HG02763 (cell line): ENCODE data around the gene CHCHD6.

Source experiments
- ATAC-seq: cut with Tn5 transposase; IDR thresholded peaks from one replicate; pipeline ENCODE4 v1.9.1; 2021; ENCODE audit warnings: mild to moderate bottlenecking, moderate library complexity; ENCODE audit not compliant: unreplicated experiment

The CHCHD6 gene

DNA sequence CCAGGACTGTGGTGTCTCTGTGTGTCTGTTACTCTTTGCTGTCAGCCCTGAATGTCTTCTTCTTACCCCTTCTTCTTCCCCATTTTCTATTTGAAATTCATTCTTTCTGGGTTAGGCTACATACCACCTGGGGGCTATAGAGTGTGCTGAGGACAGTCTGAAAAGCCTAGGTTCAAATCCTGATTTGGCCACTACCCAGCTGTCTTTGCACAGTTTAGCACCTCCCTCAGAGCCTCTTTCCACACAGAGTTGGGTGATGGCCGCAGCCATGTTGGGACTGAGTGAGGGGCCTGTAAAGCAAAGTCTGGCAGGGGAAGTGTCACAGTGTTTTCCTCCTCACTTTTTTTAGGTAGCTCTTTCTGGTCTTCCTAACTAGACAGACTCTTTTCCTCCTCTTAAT lies 113.7 kb downstream of the CHCHD6 start:
- ATAC-seq, result no peak

DNA sequence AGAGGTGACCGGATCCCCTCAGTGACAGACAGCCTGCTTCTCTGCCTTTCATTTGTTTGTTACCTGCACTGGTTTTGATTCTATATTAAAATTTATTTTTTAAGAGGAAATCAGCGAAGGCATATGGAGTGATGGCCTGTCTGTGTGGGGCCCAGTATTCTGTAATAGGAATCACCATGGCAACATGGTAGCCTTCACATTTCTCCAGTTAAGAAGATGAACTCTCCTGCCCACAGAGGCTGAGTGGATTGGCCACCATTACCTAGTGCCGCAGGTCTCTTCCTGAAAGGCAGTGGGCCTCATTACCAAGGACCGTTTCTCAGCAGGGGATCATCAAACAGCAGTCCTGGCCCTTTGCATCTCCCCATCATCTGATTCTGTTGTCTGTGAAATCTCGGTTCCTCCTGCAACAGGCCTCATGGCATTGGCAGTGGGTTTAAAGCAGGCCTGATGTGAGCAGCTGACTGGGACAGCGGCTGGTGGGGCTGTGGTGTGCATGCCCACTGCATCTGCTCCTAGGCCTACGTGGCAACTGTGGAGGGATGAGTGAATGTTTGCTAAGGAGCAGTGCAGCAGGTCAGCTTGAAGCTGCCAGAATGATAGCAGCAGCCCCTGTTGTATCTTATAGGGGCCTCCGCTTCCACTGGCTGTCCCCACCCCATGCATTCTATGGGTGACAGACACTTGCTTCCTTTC lies 114.5 kb downstream of the CHCHD6 start:
- ATAC-seq, result no peak

DNA sequence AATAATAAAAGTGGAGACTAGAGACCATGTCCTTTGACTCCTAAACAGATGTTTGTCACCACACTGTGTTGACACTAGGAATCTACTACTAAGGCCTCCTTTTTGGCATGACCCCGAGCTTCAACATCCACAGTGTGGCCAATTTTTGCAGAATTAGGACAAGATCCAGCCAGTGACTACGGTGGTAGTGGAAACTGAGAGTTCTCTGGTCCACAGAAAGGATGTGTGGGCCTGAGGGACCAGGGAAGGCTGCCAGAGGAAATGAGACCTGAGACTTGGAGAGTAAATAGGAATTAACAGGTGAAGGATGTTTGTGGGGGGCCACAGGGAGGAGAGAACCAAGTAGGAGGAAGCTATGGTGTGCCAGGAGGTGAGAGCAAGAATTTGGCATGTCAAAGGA lies 122.7 kb downstream of the CHCHD6 start:
- no peak for ATAC-seq

DNA sequence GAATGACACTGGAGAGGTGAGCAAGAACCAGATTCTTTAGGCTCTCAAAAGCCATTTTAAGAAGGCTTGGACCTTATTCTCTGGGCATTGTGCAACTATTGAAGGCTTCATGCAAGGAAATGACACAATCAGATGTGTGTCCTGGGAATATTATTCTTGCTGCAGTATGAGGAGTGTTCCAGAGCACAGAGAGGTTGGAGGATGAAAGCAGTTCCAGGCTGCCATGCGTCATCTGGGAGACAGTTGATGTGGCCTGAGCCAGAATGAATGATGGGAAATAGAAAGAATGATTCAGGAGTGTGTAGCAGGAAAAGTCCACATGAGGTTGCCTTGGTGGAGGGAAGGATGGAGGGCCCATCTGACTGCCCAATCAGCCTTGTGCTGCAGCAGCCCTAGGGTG lies 123.1 kb downstream of the CHCHD6 start:
- no peak for ATAC-seq

DNA sequence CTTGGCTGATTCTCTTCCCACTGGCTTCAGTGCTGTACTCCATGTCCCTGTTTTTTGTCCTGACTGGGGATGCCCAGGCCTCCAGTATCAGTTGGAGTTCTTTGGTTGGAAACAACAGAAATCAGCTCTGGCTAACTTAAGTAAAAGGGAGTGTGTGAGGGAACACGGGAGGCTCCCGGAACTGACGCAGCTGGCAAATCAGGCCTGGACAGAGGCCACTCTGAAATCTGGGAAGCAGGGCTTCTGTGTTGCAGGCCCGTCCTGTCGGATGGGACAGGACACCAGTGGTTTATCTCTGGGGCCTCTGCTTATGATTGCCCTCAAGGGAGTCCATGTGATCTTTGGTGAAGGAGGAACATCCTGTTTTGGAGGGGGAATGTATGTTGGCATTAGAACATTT lies 124.3 kb downstream of the CHCHD6 start:
- ATAC-seq, result no peak

DNA sequence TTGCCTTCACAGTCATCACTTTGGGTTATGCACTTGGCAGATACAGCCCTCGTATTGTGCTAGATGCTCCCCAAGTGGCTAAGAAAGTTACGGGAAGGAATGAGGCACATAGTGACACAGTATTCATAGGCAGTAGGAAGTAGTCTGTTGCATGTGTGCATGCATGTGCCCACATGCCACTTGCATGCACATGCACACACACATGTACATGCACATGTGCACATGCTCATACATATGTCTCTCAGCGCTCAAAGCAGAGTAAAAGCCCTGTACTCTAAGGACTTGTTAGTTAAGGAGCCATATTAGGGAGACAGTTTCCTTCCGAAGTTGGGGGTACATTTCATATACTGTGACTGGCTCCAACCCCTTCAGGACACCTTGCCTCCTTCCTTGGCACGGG lies 128.9 kb downstream of the CHCHD6 start:
- no peak for ATAC-seq

DNA sequence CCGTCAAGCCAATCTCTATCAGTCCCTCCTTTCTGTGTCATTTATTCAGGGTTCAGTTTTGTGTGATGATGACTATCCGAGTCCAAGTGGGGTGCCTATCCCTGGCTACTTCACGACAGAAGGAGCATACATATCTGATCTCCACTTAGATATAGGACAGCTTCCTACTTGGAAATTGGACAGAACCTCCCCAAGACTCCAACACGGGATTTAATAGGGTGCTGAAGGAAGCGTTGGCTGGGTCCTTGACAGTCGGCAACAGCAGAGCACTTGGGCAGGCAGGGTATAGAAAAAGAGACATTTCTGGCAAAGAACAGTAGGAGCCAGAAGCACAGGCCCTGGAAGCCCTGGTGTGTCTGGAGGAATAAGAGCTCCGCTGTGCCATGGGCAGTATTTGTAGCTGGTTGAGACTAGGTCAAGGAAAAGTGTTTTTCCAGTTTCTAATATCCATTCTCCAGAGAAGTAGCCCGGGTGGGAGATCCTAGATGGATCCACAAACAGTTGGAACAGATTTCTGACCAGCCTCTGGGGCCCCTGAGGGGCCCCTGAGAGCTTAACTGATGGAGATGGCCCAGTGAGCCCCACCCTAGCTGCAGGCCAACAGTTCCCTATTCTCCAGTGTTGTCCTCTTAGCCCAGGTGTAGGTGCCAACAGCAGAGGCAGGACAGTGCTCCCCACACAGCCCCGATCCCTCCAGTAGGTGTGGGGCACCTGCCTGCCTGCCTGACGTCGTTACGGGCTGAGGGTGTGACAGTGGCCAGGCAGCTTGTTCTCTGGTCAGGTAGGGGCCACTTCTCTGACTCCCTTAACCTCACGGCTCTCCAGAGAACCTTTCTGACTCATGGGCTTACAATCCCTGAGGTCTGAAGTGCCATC lies 130.8 kb downstream of the CHCHD6 start:
- no peak for ATAC-seq

DNA sequence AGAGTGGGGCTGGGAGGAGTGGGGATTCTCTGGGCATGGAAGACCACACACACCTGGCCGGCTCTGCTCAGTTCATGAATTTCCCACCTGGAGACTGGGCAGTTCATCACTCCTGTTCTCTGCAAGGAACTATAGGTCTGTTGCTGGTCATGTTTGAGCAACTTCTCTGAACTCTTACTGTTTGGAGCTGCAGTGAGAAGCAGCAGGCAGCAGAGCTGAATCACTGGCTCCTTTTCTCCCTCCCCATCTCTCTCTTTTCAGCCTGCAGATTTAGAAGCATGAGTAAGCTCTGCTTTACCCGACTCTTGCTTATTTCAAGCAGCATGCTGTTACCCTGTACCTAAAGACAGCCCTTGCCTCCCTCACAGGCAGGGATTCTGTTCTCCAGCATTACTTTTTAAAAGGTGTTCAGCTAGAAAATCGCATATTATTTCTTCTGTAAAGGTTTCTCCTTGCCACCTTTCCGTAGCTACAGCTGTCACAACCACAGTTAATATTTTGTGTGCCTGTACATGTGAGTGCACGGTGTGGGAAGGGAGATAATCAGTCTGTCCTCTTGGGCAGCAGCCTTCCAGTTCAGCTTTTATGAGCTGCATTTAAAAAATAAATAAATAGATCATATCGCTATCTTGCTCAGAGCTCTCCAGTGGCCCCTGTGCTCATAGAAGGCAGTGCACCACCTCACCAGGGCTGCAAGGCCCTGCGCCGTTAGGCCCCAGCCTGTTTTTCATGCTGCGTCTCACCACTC lies 131.6 kb downstream of the CHCHD6 start:
- no peak for ATAC-seq

DNA sequence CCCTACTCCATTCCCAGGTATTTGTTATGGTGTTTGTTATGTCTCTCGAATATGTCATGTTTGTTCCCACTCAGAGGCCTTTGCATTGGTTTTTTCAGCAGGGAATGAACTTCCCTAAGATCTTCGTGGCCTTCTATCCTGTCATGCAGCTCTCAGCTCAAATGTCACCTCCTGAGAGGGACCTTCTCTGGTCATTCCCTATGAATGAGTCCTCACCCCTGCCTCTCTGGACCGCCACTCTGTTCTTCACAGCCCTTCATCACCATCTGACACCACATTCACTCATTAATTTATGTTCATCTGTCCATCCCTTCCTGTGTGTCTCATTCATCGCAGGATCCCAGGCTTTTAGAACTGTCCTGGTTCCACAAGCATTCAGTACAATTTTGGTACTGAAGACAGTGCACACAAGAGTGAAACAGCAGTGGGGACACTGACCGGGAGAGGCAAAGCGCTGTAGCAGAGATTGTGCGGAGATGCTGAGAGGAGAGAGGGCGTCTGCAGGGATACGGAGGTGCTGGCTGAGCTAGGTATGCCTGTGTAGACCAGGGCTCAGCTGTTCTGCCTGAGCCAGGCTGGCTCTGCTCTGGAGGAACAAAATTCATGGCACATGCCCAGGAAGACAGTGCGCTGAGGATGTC lies 132.3 kb downstream of the CHCHD6 start:
- ATAC-seq, result no peak

DNA sequence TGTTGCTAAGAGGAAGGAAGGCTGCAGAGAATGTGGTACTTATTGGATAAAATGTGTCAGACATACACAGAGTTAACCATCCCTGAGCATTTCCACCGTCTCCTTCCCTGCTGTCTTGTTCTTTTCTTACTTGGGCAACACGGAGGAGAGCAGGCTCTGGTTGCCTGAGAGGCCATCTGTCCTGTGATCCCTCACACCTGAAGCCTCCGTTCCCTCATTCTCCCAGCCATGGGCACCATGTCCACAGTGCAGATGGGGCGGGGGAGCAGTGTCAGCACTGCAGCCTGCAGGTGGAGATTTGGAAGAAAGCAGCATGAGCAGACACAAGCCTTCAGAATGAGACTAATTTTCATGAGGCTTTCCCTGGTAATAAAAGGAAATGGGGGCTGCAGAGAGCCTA lies 133.7 kb downstream of the CHCHD6 start:
- no peak for ATAC-seq

DNA sequence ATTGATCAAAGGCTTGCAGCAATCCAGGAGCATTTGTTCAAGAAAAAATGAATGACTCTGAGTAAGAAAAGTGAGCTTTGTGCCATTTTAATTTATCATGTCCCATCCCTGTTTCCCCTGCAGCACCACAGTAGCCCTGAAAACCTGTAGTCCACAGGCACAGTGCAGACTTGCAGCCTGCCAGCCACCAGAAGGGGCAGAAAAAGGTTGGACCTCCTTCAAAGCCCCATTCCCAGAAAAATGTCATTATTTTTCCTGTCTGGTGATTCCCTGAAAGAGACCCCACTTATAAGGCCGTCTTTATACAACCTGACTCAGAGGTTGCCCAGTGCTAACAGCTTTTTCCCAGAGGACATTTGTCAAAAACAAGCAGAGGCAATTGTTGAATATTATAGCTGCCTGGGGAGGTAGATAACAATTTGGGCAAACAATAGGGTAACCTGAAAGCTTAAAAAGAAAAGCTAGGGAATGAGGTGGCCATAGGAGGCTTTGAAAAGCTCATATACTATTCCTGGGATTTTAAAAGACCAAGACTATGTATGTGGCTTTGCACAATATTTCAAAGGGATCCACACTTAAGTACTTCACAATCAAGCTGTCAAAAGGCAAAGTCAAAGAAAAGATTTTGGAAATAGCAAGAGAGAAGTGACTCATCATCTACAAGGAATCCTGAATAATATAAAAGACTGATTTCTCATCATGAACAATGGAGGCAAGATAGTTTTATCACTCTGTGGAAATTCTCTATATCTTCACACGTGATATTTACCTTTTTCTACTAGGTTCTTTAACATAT lies 142.1 kb downstream of the CHCHD6 start:
- no peak for ATAC-seq

DNA sequence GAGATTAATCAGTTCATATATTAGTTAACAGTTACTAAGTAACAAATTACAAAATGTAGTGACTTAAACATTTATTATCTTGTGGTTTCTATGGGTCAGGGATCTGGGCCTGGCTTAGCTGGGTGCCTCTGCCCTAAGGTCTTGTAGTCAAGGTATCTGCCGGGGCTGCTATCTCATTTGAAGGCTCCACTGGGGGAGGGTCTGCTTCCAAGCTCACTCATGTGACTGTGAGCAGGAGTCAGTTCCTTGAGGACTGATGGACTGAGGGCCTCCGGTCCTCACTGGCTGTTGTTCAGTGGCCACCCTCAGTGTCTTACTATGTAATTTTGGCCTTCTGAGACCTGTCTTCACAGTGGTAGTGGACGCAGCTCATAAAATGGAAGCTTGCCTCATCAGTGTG lies 143.0 kb downstream of the CHCHD6 start:
- ATAC-seq, result no peak

DNA sequence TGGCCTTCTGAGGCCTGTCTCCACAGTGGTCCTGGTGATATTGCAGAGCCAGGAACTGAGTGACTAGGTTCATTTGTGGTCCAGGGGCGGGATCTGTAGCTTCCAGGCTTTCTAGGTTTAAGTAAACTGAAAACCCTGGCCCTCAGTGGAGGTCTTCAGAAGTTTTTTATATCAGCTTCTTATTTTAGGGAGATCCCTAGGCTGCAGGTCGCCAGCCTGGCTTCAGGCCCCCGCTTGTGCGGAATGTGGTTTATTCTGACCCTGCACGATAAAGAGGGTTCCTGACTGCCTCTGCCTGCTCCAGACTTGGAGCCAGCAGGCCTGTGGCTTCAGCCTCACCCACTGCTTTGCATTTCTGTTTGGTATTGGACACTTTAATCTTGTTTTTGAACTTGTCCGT lies 145.0 kb downstream of the CHCHD6 start:
- no peak for ATAC-seq

DNA sequence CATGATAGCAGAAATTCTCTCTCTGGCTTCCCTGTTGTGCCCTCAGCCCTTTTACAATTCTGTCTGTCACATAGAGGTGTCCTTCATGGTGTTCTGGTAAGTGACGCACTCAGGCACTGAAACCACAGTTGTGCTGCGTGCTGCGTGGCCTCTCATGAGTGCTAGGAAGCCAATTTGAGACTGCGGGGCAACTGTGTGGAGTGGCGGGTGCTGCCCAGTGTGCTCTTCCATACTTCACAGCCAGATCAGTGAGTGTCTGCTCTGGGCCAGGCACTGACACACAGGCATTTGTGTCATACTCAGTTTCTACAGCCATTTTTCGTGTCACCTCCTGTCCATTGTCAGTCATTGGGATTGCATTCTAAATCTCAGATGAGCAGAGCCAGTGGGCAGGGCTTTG lies 145.7 kb downstream of the CHCHD6 start:
- no peak for ATAC-seq

DNA sequence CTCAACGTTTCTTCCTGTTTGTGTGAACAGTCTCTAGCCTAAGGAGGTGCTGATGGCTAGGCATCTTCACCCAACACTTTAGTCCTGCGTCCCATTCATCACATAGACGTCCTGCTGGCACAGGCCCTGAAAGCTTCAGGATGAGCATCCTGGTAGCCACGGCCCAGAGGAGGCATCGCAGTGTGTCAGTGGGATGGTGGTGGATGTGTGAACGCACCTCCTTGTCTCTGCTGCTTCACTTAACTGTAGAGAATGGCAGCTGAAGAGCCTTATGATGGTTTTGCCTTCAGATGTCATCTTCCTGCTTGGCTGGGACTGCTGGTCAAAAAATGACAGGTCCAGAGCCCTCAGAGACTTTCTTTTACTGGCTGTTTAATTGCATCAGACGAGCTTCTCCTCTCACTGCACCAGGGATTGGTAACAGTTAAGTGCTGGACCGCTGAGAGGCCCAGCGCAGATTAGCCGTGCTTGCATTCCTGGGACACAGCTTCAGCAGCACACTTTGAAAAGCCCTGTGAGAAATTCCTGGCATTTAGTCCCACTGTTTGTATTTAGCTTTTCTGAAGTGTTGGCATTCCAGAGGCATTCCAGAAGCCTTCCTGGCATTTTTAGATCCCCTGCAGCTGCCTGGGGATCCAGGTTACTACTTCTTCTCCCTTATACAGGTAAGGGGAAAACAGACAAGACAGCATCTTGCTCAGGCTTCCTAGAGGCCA lies 146.5 kb downstream of the CHCHD6 start:
- no peak for ATAC-seq

DNA sequence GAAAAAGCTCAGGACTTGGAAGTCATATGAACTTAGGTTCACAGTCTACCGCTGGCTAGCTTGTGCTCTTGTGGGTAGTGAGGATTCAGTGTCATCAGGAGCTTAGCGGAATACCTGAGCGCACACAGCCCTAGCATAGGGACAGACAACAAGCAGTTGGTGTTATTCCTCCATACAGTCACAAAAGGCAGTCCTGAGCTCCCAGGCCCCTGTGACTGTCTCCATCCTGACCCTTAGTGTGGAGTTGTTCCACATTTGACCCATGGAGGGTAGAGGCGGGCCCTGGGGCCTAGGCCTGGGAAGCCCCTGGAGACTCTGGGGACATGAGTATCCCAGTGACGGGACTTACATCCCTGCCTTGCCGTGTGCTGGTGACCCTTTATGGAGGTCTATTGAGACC lies 147.3 kb downstream of the CHCHD6 start:
- ATAC-seq, result no peak

DNA sequence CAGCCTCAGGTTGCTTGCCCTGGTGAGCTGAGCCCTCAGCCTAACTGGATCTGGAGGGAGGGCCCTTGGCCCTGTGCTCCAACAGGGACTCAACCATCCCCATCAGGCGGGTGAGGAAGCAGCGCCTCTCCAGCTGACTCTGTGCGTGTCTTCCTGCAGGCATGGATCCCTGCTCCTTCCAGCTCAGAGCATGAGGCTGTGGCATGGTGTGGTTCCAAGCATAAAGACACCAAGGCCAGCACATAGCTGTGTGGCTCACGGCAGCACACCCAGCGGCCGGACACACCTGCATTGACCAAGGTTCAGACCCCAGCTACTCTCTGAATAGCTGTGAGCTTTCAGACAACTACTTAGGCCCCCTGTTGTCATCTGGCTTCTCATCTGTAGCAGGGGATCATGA lies 147.9 kb downstream of the CHCHD6 start:
- ATAC-seq, result no peak

DNA sequence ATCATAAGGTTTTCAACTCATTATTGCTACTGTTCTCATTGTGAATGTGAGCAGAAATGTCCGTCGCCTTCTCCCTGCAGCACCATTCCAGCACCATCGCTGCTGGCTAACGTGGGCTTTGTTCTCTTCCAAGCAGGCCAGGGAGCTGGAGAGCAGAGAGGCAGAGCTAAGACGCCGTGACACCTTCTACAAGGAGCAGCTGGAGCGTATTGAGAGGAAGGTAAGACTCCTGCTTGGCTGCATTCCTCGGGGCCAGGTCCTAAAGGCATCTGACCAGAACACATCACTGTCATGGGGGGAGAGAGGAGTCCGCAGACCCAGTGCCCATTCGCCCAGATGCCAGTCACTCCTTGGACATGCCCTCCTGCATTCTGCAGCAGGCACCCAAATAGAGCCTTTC lies 148.5 kb downstream of the CHCHD6 start:
- no peak for ATAC-seq

DNA sequence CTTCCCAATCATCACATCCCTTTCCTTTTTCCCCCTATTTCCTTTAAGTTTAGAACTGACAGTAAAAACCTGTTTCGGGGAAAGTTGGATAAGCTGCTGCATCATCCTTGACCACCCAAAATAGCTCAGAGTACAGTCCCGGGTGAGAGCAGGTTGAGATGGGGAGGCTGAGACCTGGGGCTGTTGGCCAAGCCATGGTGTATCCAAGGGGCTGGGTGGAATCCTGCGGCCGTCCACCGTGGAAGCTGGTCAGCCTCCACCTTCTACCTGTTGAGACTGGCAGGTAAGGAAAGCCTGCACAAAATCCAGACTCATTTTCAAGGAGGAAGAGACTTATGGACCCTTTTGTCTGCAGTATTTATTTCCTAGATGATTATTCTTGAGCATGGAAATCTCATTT lies 150.6 kb downstream of the CHCHD6 start:
- ATAC-seq, result no peak

DNA sequence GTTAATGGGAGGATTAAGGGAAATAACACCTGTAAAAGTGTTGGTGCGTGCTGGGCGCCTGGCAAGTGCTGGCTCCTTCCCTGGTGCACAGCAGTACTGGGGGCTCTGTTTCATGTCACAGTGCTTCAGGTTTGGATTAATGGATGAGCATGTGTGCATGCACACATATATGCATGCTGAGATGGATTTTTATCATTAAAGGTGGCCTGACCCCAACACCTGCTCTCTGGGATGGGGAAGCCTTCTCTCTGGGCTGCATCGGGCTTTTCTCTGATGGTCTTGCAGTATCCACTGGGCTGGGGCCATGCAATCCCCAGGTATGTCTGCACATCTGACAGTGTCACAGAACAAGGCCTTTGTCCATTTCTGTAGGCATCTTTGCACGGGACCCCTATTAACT lies 151.3 kb downstream of the CHCHD6 start:
- no peak for ATAC-seq
